CD4-positive, alpha-beta memory T cell (primary cell): Measurements from ENCODE around the gene DDTL. TPM values are rescaled to one million over a fixed set of nuclear protein-coding genes. Genes with fewer than 3 reads are reported as not detected.

Experiments used
- CTCF ChIA-PET: fragments of 350-600 bp; sonication (Branson Sonifier 250); formaldehyde crosslinking; loops from one replicate; lab custom pipeline; 2021; ENCODE audit warnings: inconsistent platforms; ENCODE audit not compliant: partially characterized antibody; lab: Charles Lee
- POLR2A ChIA-PET: fragments of 350-600 bp; sonication (Branson Sonifier 250); formaldehyde crosslinking; loops from one replicate; lab custom pipeline; 2021; ENCODE audit not compliant: partially characterized antibody; lab: Charles Lee
- DNase-seq, 5 donors: peaks; one replicate each; pipeline versions ENCODE4 v3.0.0 to v3.0.0-alpha.2; 2020 to 2022; ENCODE audit warnings: mixed read lengths in 1 of 5
- H3K27ac ChIP-seq: one replicate; pipeline ENCODE4 v1.7.0; 2013; ENCODE audit warnings: low read depth, low read length
- H3K27me3 ChIP-seq: 2 replicates; pipeline ENCODE4 v1.7.0; 2013; ENCODE audit warnings: mild to moderate bottlenecking, low read length, moderate library complexity; ENCODE audit not compliant: insufficient read depth
- H3K36me3 ChIP-seq: 2 replicates; pipeline ENCODE4 v1.7.0; 2013; ENCODE audit warnings: mild to moderate bottlenecking, low read length, moderate library complexity; ENCODE audit not compliant: insufficient read depth
- H3K4me1 ChIP-seq: 2 replicates; pipeline ENCODE4 v1.7.0; 2013; ENCODE audit warnings: mild to moderate bottlenecking, low read length, moderate library complexity; ENCODE audit not compliant: insufficient read depth
- H3K4me3 ChIP-seq, 2 donors: one replicate each; pipeline ENCODE4 v1.7.0; 2013; ENCODE audit warnings: low read length in 2 of 2, mild to moderate bottlenecking in 1 of 2
- H3K9me3 ChIP-seq, 2 donors: one replicate each; pipeline ENCODE4 v1.7.0; 2013; ENCODE audit warnings: low read length in 2 of 2, control low read depth in 1 of 2; ENCODE audit not compliant: control insufficient read depth in 1 of 2
- H3K27ac Mint-ChIP-seq, 7 donors: one replicate each; pipeline ENCODE4 v1.8.0; 2020 to 2021; ENCODE audit warnings: mixed read lengths in 7 of 7, mild to moderate bottlenecking in 6 of 7, inconsistent platforms in 3 of 7, moderate library complexity in 3 of 7
- H3K27me3 Mint-ChIP-seq, 2 donors: one replicate each; pipeline ENCODE4 v1.8.0; 2020 to 2021; ENCODE audit warnings: mixed read lengths in 2 of 2
- H3K36me3 Mint-ChIP-seq, 2 donors: one replicate each; pipeline ENCODE4 v1.8.0; 2020 to 2021; ENCODE audit warnings: mixed read lengths in 2 of 2, inconsistent platforms in 1 of 2, mild to moderate bottlenecking in 1 of 2
- H3K4me1 Mint-ChIP-seq, 4 donors: one replicate each; pipeline ENCODE4 v1.8.0; 2020 to 2021; ENCODE audit warnings: mixed read lengths in 4 of 4, mild to moderate bottlenecking in 1 of 4
- H3K4me3 Mint-ChIP-seq, 8 donors: one replicate each; pipeline ENCODE4 v1.8.0; 2020 to 2021; ENCODE audit warnings: mixed read lengths in 8 of 8, mild to moderate bottlenecking in 7 of 8, moderate library complexity in 6 of 8, inconsistent platforms in 3 of 8
- H3K9me3 Mint-ChIP-seq, 8 donors: one replicate each; pipeline ENCODE4 v1.8.0; 2020 to 2021; ENCODE audit warnings: mixed read lengths in 8 of 8, mild to moderate bottlenecking in 5 of 8, inconsistent platforms in 3 of 8, moderate library complexity in 1 of 8
- intact Hi-C: fragments of 100-400 bp; cut with micrococcal nuclease; formaldehyde crosslinking; loops from one replicate; pipeline ENCODE4 v1.15.1; 2023
- polyA plus RNA-seq, 2 donors: library from polyadenylated mRNA; unstranded; fragments of 300-500 nt; fragmentation: Illumina TruSeq; gene quantifications; one replicate each; pipeline ENCODE4 v1.2.3, GENCODE V29; 2021
- total RNA-seq, 2 experiments: library from RNA; stranded (reverse); gene quantifications; one replicate each; pipeline ENCODE4 v1.2.3, GENCODE V29; 2021

The DDTL gene
- total and polyA plus RNA-seq, 4 experiments from 2014 or later, result 0.32 to 6.1 (median 3.6) TPM

DNA sequence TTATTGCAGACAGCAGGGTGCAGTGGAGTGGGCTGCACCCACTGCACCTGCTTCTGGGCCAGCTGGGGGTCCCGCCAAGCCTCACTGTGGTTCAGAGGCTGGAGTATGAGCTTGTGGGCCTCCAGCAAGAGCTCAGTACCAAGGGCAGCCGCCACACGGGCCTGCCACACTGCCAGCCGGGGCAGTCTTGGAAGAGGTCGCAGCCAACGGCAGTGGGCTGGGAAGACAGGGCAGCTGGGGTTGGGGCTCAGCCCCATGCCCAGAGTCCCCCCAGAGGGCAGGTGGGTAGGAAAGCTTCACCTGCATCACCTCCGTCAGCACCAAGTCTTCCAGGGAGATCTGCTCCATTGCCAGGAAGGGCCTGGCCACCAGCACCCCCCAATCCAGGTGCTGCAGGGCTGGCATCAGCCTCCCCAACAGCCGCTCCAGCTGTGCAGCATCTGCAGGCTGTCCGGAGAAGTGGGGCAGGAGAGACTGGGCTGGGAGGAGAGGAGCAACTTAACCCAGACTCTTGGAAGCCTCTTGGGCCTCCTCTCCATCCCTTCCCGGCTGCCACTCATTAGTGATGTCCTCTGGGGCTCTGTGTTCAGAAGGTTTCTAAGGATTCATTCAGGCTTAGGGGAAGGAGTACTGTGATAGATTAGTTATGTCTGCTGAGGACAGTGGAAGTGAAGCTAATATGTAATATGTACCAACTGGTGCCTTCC, 39.7 kb downstream of the DDTL start:
- no peak overlapping the region for H3K4me3 ChIP-seq
- peaks cover 5 to 13% of the 10 kb centered on the region in 2 donors for H3K27me3 Mint-ChIP-seq
- ChIA-PET CTCF (no interaction called here), POLR2A (interaction anchor here (1.2 kb wide), 1 partner anchor 10 kb away, joined by 3 read pairs; no protein-coding TSS in a partner anchor)
- no peak overlapping the region for H3K27ac ChIP-seq
- H3K27ac Mint-ChIP-seq, result no peak overlapping the region
- DNase-seq, result no peak
- intact Hi-C loops, result no loop called here
- peaks cover 0 to 5% (median 0%) of the 10 kb centered on the region in 8 donors for H3K9me3 Mint-ChIP-seq
- no peaks in the 10 kb centered on the region for H3K9me3 ChIP-seq
- peaks cover 5% of the 10 kb centered on the region for H3K4me1 ChIP-seq
- H3K36me3 Mint-ChIP-seq, result peaks cover 0 to 5% of the 10 kb centered on the region in 2 donors
- no peaks in the 10 kb centered on the region for H3K27me3 ChIP-seq
- peaks cover 8 to 17% (median 10%) of the 10 kb centered on the region in 4 donors for H3K4me1 Mint-ChIP-seq
- H3K4me3 Mint-ChIP-seq, result no peak overlapping the region
- H3K36me3 ChIP-seq, result no peaks in the 10 kb centered on the region

GRCh38 chr22:24006914-24007214, 40.2 kb downstream of the DDTL start:
- H3K9me3 ChIP-seq, result no peaks in the 10 kb centered on the region
- CTCF ChIA-PET, result no interaction called here
- H3K9me3 Mint-ChIP-seq, result peaks cover 0 to 5% (median 0%) of the 10 kb centered on the region in 8 donors
- peaks cover 5 to 13% of the 10 kb centered on the region in 2 donors for H3K27me3 Mint-ChIP-seq
- H3K4me3 ChIP-seq, result no peak overlapping the region
- no peaks in the 10 kb centered on the region for H3K36me3 ChIP-seq
- H3K4me3 Mint-ChIP-seq, result no peak overlapping the region
- no peak for DNase-seq
- no peaks in the 10 kb centered on the region for H3K27me3 ChIP-seq
- H3K27ac Mint-ChIP-seq, result no peak overlapping the region
- intact Hi-C loops, result no loop called here
- POLR2A ChIA-PET, result interaction anchor here (1.2 kb wide), 1 partner anchor 10 kb away, joined by 3 read pairs; no protein-coding TSS in a partner anchor
- peaks cover 0 to 9% of the 10 kb centered on the region in 2 donors for H3K36me3 Mint-ChIP-seq
- peaks cover 8 to 22% (median 12%) of the 10 kb centered on the region in 4 donors for H3K4me1 Mint-ChIP-seq
- H3K4me1 ChIP-seq, result peaks cover 9% of the 10 kb centered on the region
- H3K27ac ChIP-seq, result no peak overlapping the region

GRCh38 chr22:24007253-24008021, 40.7 kb downstream of the DDTL start:
- Histone ChIP-seq H3K9me3 (no peaks in the 10 kb centered on the region), H3K27me3 (no peaks in the 10 kb centered on the region), H3K4me1 (peaks cover 15% of the 10 kb centered on the region), H3K27ac (no peak overlapping the region), H3K36me3 (no peaks in the 10 kb centered on the region), H3K4me3 (no peak overlapping the region)
- Mint-ChIP-seq H3K9me3 (peaks cover 0 to 5% (median 0%) of the 10 kb centered on the region in 8 donors), H3K4me3 (no peak overlapping the region), H3K27ac (peak overlapping the region in 1 of 7 donors; percentile 64), H3K4me1 (peaks cover 11 to 28% (median 15%) of the 10 kb centered on the region in 4 donors), H3K36me3 (peaks cover 0 to 9% of the 10 kb centered on the region in 2 donors), H3K27me3 (peaks cover 5 to 8% of the 10 kb centered on the region in 2 donors)
- intact Hi-C loops, result no loop called here
- POLR2A ChIA-PET, result interaction anchor here (1.2 to 4.1 kb wide), 2 partner anchors 9 to 149 kb away, joined by 3 to 42 read pairs; no protein-coding TSS in a partner anchor
- CTCF ChIA-PET, result no interaction called here
- no peak for DNase-seq

- H3K27ac Mint-ChIP-seq, result peak overlapping the region in 1 of 7 donors; percentile 64
- Histone ChIP-seq H3K27me3 (no peaks in the 10 kb centered on the region), H3K4me1 (peaks cover 19% of the 10 kb centered on the region), H3K36me3 (no peaks in the 10 kb centered on the region), H3K27ac (no peak overlapping the region), H3K9me3 (no peaks in the 10 kb centered on the region), H3K4me3 (no peak overlapping the region)
- no peak overlapping the region for H3K4me3 Mint-ChIP-seq
- H3K4me1 Mint-ChIP-seq, result peaks cover 13 to 30% (median 17%) of the 10 kb centered on the region in 4 donors
- peaks cover 0 to 9% of the 10 kb centered on the region in 2 donors for H3K36me3 Mint-ChIP-seq
- H3K27me3 Mint-ChIP-seq, result peaks cover 5 to 8% of the 10 kb centered on the region in 2 donors
- CTCF ChIA-PET, result no interaction called here
- DNase-seq, result no peak
- POLR2A ChIA-PET, result interaction anchor here (4.1 kb wide), 1 partner anchor 149 kb away, joined by 42 read pairs; no protein-coding TSS in a partner anchor
- intact Hi-C loops, result no loop called here
- peaks cover 0 to 5% (median 0%) of the 10 kb centered on the region in 8 donors for H3K9me3 Mint-ChIP-seq
Measured at GRCh38 chr22:24008022-24008283, 41.3 kb downstream of the DDTL start.

DNA sequence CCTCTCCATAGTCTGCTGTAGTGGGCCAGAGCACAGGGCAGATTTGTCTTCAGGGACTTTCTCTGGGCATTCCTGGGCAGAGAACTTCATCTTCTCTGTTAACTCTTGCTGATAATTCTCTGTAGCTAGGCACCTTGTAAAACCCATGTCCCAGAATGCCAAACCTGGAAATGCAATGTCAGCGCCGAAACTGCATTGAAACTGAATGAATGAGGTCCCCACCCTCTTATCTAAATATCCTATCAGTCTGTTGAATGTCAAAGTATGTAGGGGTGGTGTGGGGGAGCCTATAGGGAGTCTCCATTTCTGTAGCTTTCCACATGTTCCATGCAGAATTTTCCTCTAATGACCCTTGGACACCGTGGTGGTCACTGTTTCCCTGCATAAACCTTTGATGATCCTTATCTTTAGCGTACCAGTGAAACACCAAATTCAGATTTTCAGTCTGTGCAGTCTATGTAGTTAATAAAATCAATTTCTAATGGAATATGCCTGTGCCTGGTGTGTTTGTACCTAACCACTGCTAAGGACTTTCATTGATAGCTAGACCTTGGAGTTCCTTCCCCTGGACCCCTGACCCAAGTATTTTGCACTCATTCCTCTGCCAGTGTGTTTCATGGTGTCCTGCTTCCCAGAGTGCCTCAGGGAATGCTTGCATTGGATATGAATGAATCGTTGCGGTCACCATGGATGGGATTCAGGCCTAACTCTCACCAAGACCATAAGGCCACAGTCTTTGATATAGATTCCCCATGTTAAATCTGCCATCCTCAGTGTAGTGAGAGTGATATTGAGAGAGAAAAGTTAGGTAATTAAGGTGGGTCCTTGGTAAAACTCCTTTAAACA, 41.9 kb downstream of the DDTL start:
- Mint-ChIP-seq H3K9me3 (peaks cover 0 to 5% (median 0%) of the 10 kb centered on the region in 8 donors), H3K27ac (peak overlapping the region in 2 of 7 donors; percentile 50 to 51), H3K27me3 (peaks cover under 1 to 5% of the 10 kb centered on the region in 2 donors), H3K36me3 (peaks cover 0 to 9% of the 10 kb centered on the region in 2 donors), H3K4me3 (no peak overlapping the region), H3K4me1 (peaks cover 15 to 35% (median 21%) of the 10 kb centered on the region in 4 donors)
- intact Hi-C loops, result no loop called here
- no peaks in the 10 kb centered on the region for H3K27me3 ChIP-seq
- no peak overlapping the region for H3K4me3 ChIP-seq
- CTCF ChIA-PET, result no interaction called here
- H3K9me3 ChIP-seq, result no peaks in the 10 kb centered on the region
- H3K27ac ChIP-seq, result no peak overlapping the region
- peaks cover 21% of the 10 kb centered on the region for H3K4me1 ChIP-seq
- POLR2A ChIA-PET, result interaction anchor here (4.1 kb wide), 1 partner anchor 148 kb away, joined by 42 read pairs; no protein-coding TSS in a partner anchor
- no peaks in the 10 kb centered on the region for H3K36me3 ChIP-seq
- DNase-seq, result no peak

DNA sequence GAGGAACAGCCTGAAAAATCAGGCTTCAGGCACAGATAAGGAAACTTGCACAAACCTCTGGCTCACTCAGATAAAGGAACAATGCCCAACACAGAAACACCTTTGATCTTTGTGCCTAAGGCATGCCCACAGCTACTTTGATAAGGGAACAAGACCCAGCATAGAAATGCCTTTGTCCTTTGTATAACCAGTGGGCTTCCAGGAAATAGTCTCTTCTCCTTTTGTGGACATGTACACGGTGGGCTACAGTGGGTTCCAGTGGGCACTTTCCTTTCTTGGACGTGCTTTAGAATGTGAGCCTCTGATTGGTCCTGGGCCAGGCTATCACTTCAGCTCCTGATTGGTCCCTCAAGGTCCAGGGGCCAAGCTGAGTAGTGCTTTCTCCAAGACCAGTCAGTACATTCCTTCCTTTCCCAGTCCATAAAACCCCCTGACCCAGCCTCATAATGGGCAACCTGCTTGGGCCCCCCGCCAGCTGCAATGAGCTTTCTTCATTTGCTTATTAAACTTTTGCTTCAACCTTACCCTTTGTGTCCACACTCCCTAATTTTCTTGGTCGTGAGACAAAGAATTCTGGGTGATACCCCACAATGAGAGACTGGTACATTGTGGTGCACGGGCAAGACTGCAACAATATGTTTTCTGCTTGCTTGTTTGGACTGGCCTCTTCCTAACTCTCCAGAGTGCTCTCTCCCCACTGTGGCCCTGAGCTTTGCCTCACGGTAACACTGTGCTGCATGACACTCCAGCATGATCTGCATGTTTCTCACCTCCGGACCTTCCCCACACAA, 42.7 kb downstream of the DDTL start:
- Mint-ChIP-seq H3K4me1 (peaks cover 21 to 43% (median 26%) of the 10 kb centered on the region in 4 donors), H3K4me3 (peak overlapping the region in 4 of 8 donors; percentile 24 to 67 (median 41)), H3K9me3 (peaks cover 0 to 5% (median 0%) of the 10 kb centered on the region in 8 donors), H3K27me3 (peaks cover 0 to 5% of the 10 kb centered on the region in 2 donors), H3K27ac (peak overlapping the region in 5 of 7 donors; percentile 63 to 99 (median 85)), H3K36me3 (peaks cover 0 to 9% of the 10 kb centered on the region in 2 donors)
- POLR2A ChIA-PET, result interaction anchor here (4.1 kb wide), 1 partner anchor 147 kb away, joined by 42 read pairs; no protein-coding TSS in a partner anchor
- H3K27me3 ChIP-seq, result no peaks in the 10 kb centered on the region
- no peak overlapping the region for H3K27ac ChIP-seq
- H3K36me3 ChIP-seq, result no peaks in the 10 kb centered on the region
- no peak overlapping the region for H3K4me3 ChIP-seq
- peaks cover 23% of the 10 kb centered on the region for H3K4me1 ChIP-seq
- DNase-seq, result no peak
- CTCF ChIA-PET, result interaction anchor here (1.0 to 1.3 kb wide), 2 partner anchors 145 to 147 kb away, joined by 3 read pairs; no protein-coding TSS in a partner anchor
- intact Hi-C loops, result loop anchor here (5.0 kb wide), 1 partner anchor 423 kb away; no protein-coding TSS in a partner anchor
- H3K9me3 ChIP-seq, result no peaks in the 10 kb centered on the region
